Adrenal gland (tissue), 12 donors: Measurements from ENCODE around the gene ADIPOR2. TPM values are rescaled to one million over a fixed set of nuclear protein-coding genes. Genes with fewer than 3 reads are reported as not detected.

Experiments used
- DNase-seq, 7 donors: peaks; one replicate each; pipeline ENCODE4 v3.0.0-alpha.2; 2019 to 2020
- H3K27ac ChIP-seq, 5 donors: fragments of 200-600 bp; sonication (generic) in 4 of 5; 1 replicate in 3 of 5; 2 replicates in 2 of 5; pipeline versions ENCODE4 v1.5.1 to v1.8.0; 2016 to 2020; ENCODE audit warnings: mild to moderate bottlenecking in 1 of 5
- H3K27me3 ChIP-seq: fragments of 200-600 bp; 2 replicates; pipeline ENCODE4 v1.8.0; 2021
- H3K36me3 ChIP-seq, 2 donors: fragments of 200-600 bp; replicated peaks in 1 of 2; 1 replicate in 1 of 2; 2 replicates in 1 of 2; pipeline versions ENCODE4 v1.5.1 to v1.8.0; 2018 to 2022
- H3K4me1 ChIP-seq, 2 donors: fragments of 200-600 bp; replicated peaks in 1 of 2; 1 replicate in 1 of 2; 2 replicates in 1 of 2; pipeline versions ENCODE4 v1.5.1 to v1.8.0; 2018 to 2021
- H3K4me3 ChIP-seq, 4 donors: fragments of 200-600 bp; sonication (generic) in 3 of 4; one replicate each; pipeline ENCODE4 v1.5.1; 2016 to 2018
- H3K9me3 ChIP-seq, 3 donors: fragments of 200-600 bp; sonication (generic) in 1 of 3; replicated peaks in 1 of 3; 1 replicate in 2 of 3; 2 replicates in 1 of 3; pipeline versions ENCODE4 v1.5.1 to v1.8.0; 2016 to 2021
- CTCF ChIP-seq, 6 experiments: fragments of 450-650 bp in 4 of 6; fragments of 200-600 bp in 2 of 6; sonication (generic) in 1 of 6; IDR thresholded peaks; 1 replicate in 5 of 6; 2 replicates in 1 of 6; pipeline versions ENCODE4 v1.5.1 to v1.8.0; 2016 to 2021; ENCODE audit warnings: antibody characterized with exemption in 6 of 6, mild to moderate bottlenecking in 2 of 6, moderate library complexity in 1 of 6
- POLR2A ChIP-seq, 2 donors: fragments of 450-650 bp; IDR thresholded peaks; one replicate each; pipeline ENCODE4 v1.6.1; 2017; ENCODE audit warnings: antibody characterized with exemption in 2 of 2, mild to moderate bottlenecking in 2 of 2, moderate library complexity in 1 of 2
- WGBS, 4 donors: extraction: QIAGEN DNeasy Blood & Tissue Kit in 2 of 4; methylation state at CpG; one replicate each; pipeline versions ENCODE4 v1.1.5 to v1.1.7; 2013 to 2017; 5-methylcytosine and 5-hydroxymethylcytosine counted together
- intact Hi-C, 2 donors: fragments of 100-400 bp; cut with DNase I; formaldehyde crosslinking; loops; one replicate each; pipeline versions ENCODE4 v1.14.1 to v1.15.0; 2022 to 2023
- polyA plus RNA-seq, 3 donors: library from polyadenylated mRNA; stranded (reverse); fragments of 200-250 nt in 2 of 3; fragments of 350-450 nt in 1 of 3; fragmentation: Illumina TruSeq in 1 of 3; extraction: RNeasy Lipid Tissue Mini Kit (QIAGEN cat#74804) in 1 of 3; gene quantifications; one replicate each; pipeline ENCODE4 v1.2.3, GENCODE V29; 2013 to 2014
- total RNA-seq, 9 donors: library from RNA; depleted of rRNA in 4 of 9; stranded (reverse); fragments of >200 nt in 4 of 9; fragments of 120-200 nt in 1 of 9; fragmentation: NEBNext Ultra II Directional in 1 of 9; extraction: Animal tissue kit (Norgen Biotek cat#: 25700) in 1 of 9; gene quantifications; one replicate each; pipeline versions ENCODE4 v1.1.0 to v1.2.4, GENCODE V29; 2013 to 2023
- donor health status: healthy with polysubstance abuse.
- donor health status: Bipolar disorder and iron deficiency.
- donor health status: DM: yes; HTN: yes; CAD: no.
- donor health status: DM: no; HTN: no; CAD: no.
- donor health status: DM: no; HTN: no; CAD: no.
- donor health status: DM: yes; HTN: yes; CAD: no.

ADIPOR2 gene
- total and polyA plus RNA-seq, 12 donors, result 46.2 to 214 (median 98.6) TPM

- Histone ChIP-seq H3K4me1 (no peaks in the 10 kb centered on the region), H3K4me3 (no peak overlapping the region), H3K27ac (no peak overlapping the region), H3K9me3 (no peaks in the 10 kb centered on the region), H3K27me3 (peaks cover 36% of the 10 kb centered on the region), H3K36me3 (no peaks in the 10 kb centered on the region)
- DNase-seq, result no peak
- intact Hi-C loops, result no loop called here
- TF ChIP-seq CTCF (IDR thresholded peaks at IDR 0.05) (no peak), POLR2A (IDR thresholded peaks at IDR 0.05) (no peak)
- WGBS, 4 donors, result 41 to 54% (median 49%) methylated on average over 6 of the region's 6 CpGs
Observed at GRCh38 chr12:1819571-1819970, 128.7 kb downstream of the ADIPOR2 start.

- intact Hi-C loops, result no loop called here
- H3K27ac ChIP-seq, result no peak within 1 kb of the TSS
- TF ChIP-seq CTCF (IDR thresholded peaks at IDR 0.05) (no peak), POLR2A (IDR thresholded peaks at IDR 0.05) (no peak)
- no peak within 1 kb of the TSS for H3K4me3 ChIP-seq
- no peaks in the 10 kb centered on the region for H3K4me1 ChIP-seq
- DNase-seq, result no peak
- H3K27me3 ChIP-seq, result peaks cover 36% of the 10 kb centered on the region
- no peaks in the 10 kb centered on the region for H3K9me3 ChIP-seq
- WGBS, 4 donors, result 13 to 23% (median 15%) methylated on average over 26 to 34 of the region's 34 CpGs
- H3K36me3 ChIP-seq, result no peaks in the 10 kb centered on the region
Observed at GRCh38 chr12:1820191-1820895, 129.5 kb downstream of the ADIPOR2 start, which contains the start of gene LRTM2. LRTM2 (plus strand) TSS chr12:1820565; CDS start chr12:1828149, 7,584 bp downstream.

- H3K36me3 ChIP-seq, result no peaks in the 10 kb centered on the region
- H3K9me3 ChIP-seq, result no peaks in the 10 kb centered on the region
- intact Hi-C loops, result no loop called here
- no peak for TF ChIP-seq POLR2A (IDR thresholded peaks at IDR 0.05)
- no peak for TF ChIP-seq CTCF (IDR thresholded peaks at IDR 0.05)
- peaks cover 36% of the 10 kb centered on the region for H3K27me3 ChIP-seq
- WGBS, 4 donors, result 47 to 76% (median 70%) methylated on average over 5 to 11 of the region's 11 CpGs
- no peak for DNase-seq
- no peak overlapping the region for H3K27ac ChIP-seq
- no peaks in the 10 kb centered on the region for H3K4me1 ChIP-seq
- H3K4me3 ChIP-seq, result no peak overlapping the region
Observed at GRCh38 chr12:1820896-1821291, 130.0 kb downstream of the ADIPOR2 start.

GRCh38 chr12:1821805-1822204 lies 130.9 kb downstream of the ADIPOR2 start:
- DNase-seq, result no peak
- 33 to 46% (median 41%) methylated on average over 8 to 12 of the region's 12 CpGs for WGBS, 4 donors
- no peak for TF ChIP-seq CTCF (IDR thresholded peaks at IDR 0.05)
- no peak for TF ChIP-seq POLR2A (IDR thresholded peaks at IDR 0.05)

More at GRCh38 chr12:1821805-1822204, 130.9 kb downstream of the ADIPOR2 start:
- Histone ChIP-seq H3K27ac (no peak overlapping the region), H3K4me3 (no peak overlapping the region), H3K27me3 (peaks cover 36% of the 10 kb centered on the region), H3K4me1 (no peaks in the 10 kb centered on the region), H3K36me3 (no peaks in the 10 kb centered on the region), H3K9me3 (no peaks in the 10 kb centered on the region)
- intact Hi-C loops, result no loop called here
